ENCODE data around the gene MICB. TPM values are rescaled to one million over a fixed set of nuclear protein-coding genes. Genes with fewer than 3 reads are reported as not detected.
A peak's percentile ranks its signal among the peaks of the same experiment; 100 is the strongest.

The MICB gene
- total and polyA plus RNA-seq, 7 experiments from 2014 or later: 3.4 to 49.5 (median 12.6) TPM

GRCh38 chr6:31543639-31544038 is 45.7 kb downstream of the MICB start:
- POLR2A ChIA-PET: interaction anchor here (0.6 to 53.8 kb wide), 3 partner anchors 13 to 52 kb away, joined by 3 to 3078 read pairs (median 7); partner anchors contain the start of genes AIF1, LST1, LTA and LTB
- Mint-ChIP-seq H3K9me3 (peaks cover 0 to 7% (median 0%) of the 10 kb centered on the region in 11 donors), H3K27ac (peak overlapping the region in 2 of 9 donors; percentile 100), H3K4me3 (peak overlapping the region in 2 of 10 donors; percentile 97 to 99), H3K36me3 (peaks cover 20 to 23% (median 21%) of the 10 kb centered on the region in 5 donors), H3K4me1 (peaks cover 44 to 72% (median 57%) of the 10 kb centered on the region in 7 donors), H3K27me3 (no peaks in the 10 kb centered on the region)
- CTCF ChIA-PET: interaction anchor here (1.1 to 11.6 kb wide), 4 partner anchors 32 to 53 kb away, joined by 3 to 501 read pairs (median 6); partner anchors contain the start of genes NCR3 and TNF
- intact Hi-C loops (cut with micrococcal nuclease): loop anchor here (5.0 to 10.0 kb wide), 2 partner anchors 141 to 161 kb away; partner anchors contain the start of genes ABHD16A (in 1 of the 2), LY6G6F (in 1 of the 2) and MICA (in 1 of the 2)
- Histone ChIP-seq H3K9me3 (ENCODE audit: control insufficient read depth in 2 of 3, low read length in 3 of 3) (no peaks in the 10 kb centered on the region), H3K4me1 (ENCODE audit: control insufficient read depth in 2 of 2, insufficient read depth in 2 of 2, low read length in 2 of 2) (peaks cover 45 to 49% of the 10 kb centered on the region in 2 donors), H3K27ac (ENCODE audit: low read depth, low read length) (peak overlapping the region; percentile 97), H3K36me3 (ENCODE audit: control insufficient read depth in 2 of 3, insufficient read depth in 3 of 3, low read length in 3 of 3) (peaks cover 4 to 18% (median 17%) of the 10 kb centered on the region in 3 experiments), H3K4me3 (ENCODE audit: low read length) (no peak overlapping the region), H3K27me3 (ENCODE audit: control insufficient read depth in 2 of 2, insufficient read depth in 2 of 2, low read length in 2 of 2) (no peaks in the 10 kb centered on the region)
- no peak for ATAC-seq
- DNase-seq: no peak

GRCh38 chr6:31544676-31545075 is 46.7 kb downstream of the MICB start:
- POLR2A ChIA-PET: interaction anchor here (53.8 kb wide), 1 partner anchor 51 kb away, joined by 3078 read pairs; the partner anchor contains the start of genes AIF1, LST1, LTA and LTB
- Mint-ChIP-seq H3K4me1 (peaks cover 34 to 70% (median 53%) of the 10 kb centered on the region in 7 donors), H3K27me3 (no peaks in the 10 kb centered on the region), H3K36me3 (peaks cover 10 to 14% (median 13%) of the 10 kb centered on the region in 5 donors), H3K27ac (peak overlapping the region in 2 of 9 donors; percentile 1 to 4), H3K4me3 (peak overlapping the region in 1 of 10 donors; percentile 39), H3K9me3 (peaks cover 0 to 7% (median 0%) of the 10 kb centered on the region in 11 donors)
- intact Hi-C loops (cut with micrococcal nuclease): loop anchor here (5.0 to 10.0 kb wide), 2 partner anchors 142 to 160 kb away; partner anchors contain the start of genes ABHD16A (in 1 of the 2), LY6G6F (in 1 of the 2) and MICA (in 1 of the 2)
- Histone ChIP-seq H3K27ac (ENCODE audit: low read depth, low read length) (no peak overlapping the region), H3K4me1 (ENCODE audit: control insufficient read depth in 2 of 2, insufficient read depth in 2 of 2, low read length in 2 of 2) (peaks cover 35 to 39% of the 10 kb centered on the region in 2 donors), H3K9me3 (ENCODE audit: control insufficient read depth in 2 of 3, low read length in 3 of 3) (no peaks in the 10 kb centered on the region), H3K4me3 (ENCODE audit: low read length) (no peak overlapping the region), H3K27me3 (ENCODE audit: control insufficient read depth in 2 of 2, insufficient read depth in 2 of 2, low read length in 2 of 2) (no peaks in the 10 kb centered on the region), H3K36me3 (ENCODE audit: control insufficient read depth in 2 of 3, insufficient read depth in 3 of 3, low read length in 3 of 3) (peaks cover 0 to 8% (median 7%) of the 10 kb centered on the region in 3 experiments)
- ATAC-seq (no peak), DNase-seq (no peak)
- CTCF ChIA-PET: interaction anchor here (11.6 to 13.5 kb wide), 2 partner anchors 36 to 52 kb away, joined by 298 to 501 read pairs; partner anchors contain the start of genes LST1, LTB, NCR3 and TNF

- intact Hi-C loops (cut with micrococcal nuclease): loop anchor here in 1 of 2 donors (10.0 kb wide), 1 partner anchor 160 kb away; the partner anchor contains the start of genes ABHD16A and LY6G6F
- no peak overlapping the region for H3K4me3 ChIP-seq (ENCODE audit: low read length)
- ATAC-seq: no peak
- H3K4me1 ChIP-seq (ENCODE audit: control insufficient read depth in 2 of 2, insufficient read depth in 2 of 2, low read length in 2 of 2): peaks cover 29 to 33% of the 10 kb centered on the region in 2 donors
- no peaks in the 10 kb centered on the region for H3K27me3 Mint-ChIP-seq
- H3K27ac ChIP-seq (ENCODE audit: low read depth, low read length): no peak overlapping the region
- H3K4me1 Mint-ChIP-seq: peaks cover 28 to 64% (median 50%) of the 10 kb centered on the region in 7 donors
- no peak for DNase-seq
- no peaks in the 10 kb centered on the region for H3K9me3 ChIP-seq (ENCODE audit: control insufficient read depth in 2 of 3, low read length in 3 of 3)
- H3K9me3 Mint-ChIP-seq: peaks cover 0 to 7% (median 0%) of the 10 kb centered on the region in 11 donors
- CTCF ChIA-PET: interaction anchor here (0.6 to 13.5 kb wide), 3 partner anchors 35 to 136 kb away, joined by 3 to 501 read pairs (median 298); partner anchors contain the start of genes LST1, LTB, LY6G5C and NCR3
- H3K4me3 Mint-ChIP-seq: peak overlapping the region in 3 of 10 donors; percentile 43 to 62 (median 46)
- H3K36me3 Mint-ChIP-seq: peaks cover 3 to 8% (median 7%) of the 10 kb centered on the region in 5 donors
- H3K36me3 ChIP-seq (ENCODE audit: control insufficient read depth in 2 of 3, insufficient read depth in 3 of 3, low read length in 3 of 3): peaks cover 0 to 2% (median 1%) of the 10 kb centered on the region in 3 experiments
- POLR2A ChIA-PET: interaction anchor here (0.8 to 53.8 kb wide), 3 partner anchors 14 to 339 kb away, joined by 3 to 3078 read pairs (median 3); partner anchors contain the start of genes AIF1, LST1, LTA and LTB
- no peaks in the 10 kb centered on the region for H3K27me3 ChIP-seq (ENCODE audit: control insufficient read depth in 2 of 2, insufficient read depth in 2 of 2, low read length in 2 of 2)
- H3K27ac Mint-ChIP-seq: peak overlapping the region in 4 of 9 donors; percentile 1 to 84 (median 38)
Measured at GRCh38 chr6:31545291-31545690, 47.3 kb downstream of the MICB start.

- CTCF ChIA-PET: interaction anchor here (0.5 to 13.5 kb wide), 8 partner anchors 11 to 287 kb away, joined by 3 to 501 read pairs (median 4); partner anchors contain the start of genes LST1, LTB, NCR3 and TNF
- Histone ChIP-seq H3K4me1 (ENCODE audit: control insufficient read depth in 2 of 2, insufficient read depth in 2 of 2, low read length in 2 of 2) (peaks cover 23 to 31% of the 10 kb centered on the region in 2 donors), H3K9me3 (ENCODE audit: control insufficient read depth in 2 of 3, low read length in 3 of 3) (no peaks in the 10 kb centered on the region), H3K27ac (ENCODE audit: low read depth, low read length) (peak within 1 kb of the TSS; percentile 89), H3K4me3 (ENCODE audit: low read length) (peak within 1 kb of the TSS; percentile 68), H3K36me3 (ENCODE audit: control insufficient read depth in 2 of 3, insufficient read depth in 3 of 3, low read length in 3 of 3) (no peaks in the 10 kb centered on the region), H3K27me3 (ENCODE audit: control insufficient read depth in 2 of 2, insufficient read depth in 2 of 2, low read length in 2 of 2) (no peaks in the 10 kb centered on the region)
- H3K36me3 Mint-ChIP-seq: peaks cover 0 to 3% (median 0%) of the 10 kb centered on the region in 5 donors
- peak within 1 kb of the TSS; percentile 81 to 97 (median 91) for H3K4me3 Mint-ChIP-seq
- intact Hi-C loops (cut with micrococcal nuclease): loop anchor here (1.0 to 10.0 kb wide), 8 partner anchors 52 to 412 kb away; partner anchors contain the start of genes ABHD16A (in 1 of the 2), EHMT2 (in 1 of the 2), LY6G6F (in 1 of the 2) and NELFE (in 1 of the 2)
- H3K27ac Mint-ChIP-seq: peak within 1 kb of the TSS; percentile 78 to 98 (median 95)
- peaks cover 22 to 59% (median 47%) of the 10 kb centered on the region in 7 donors for H3K4me1 Mint-ChIP-seq
- no peaks in the 10 kb centered on the region for H3K27me3 Mint-ChIP-seq
- DNase-seq (peak; percentile 68 to 88 (median 80)), ATAC-seq (peak; percentile 73)
- peaks cover 0 to 7% (median 0%) of the 10 kb centered on the region in 11 donors for H3K9me3 Mint-ChIP-seq
- POLR2A ChIA-PET: interaction anchor here (0.9 to 53.8 kb wide), 4 partner anchors 12 to 150 kb away, joined by 3 to 3078 read pairs (median 6); partner anchors contain the start of genes AIF1, LST1, LTA and LTB
Measured at GRCh38 chr6:31546339-31546957, 48.5 kb downstream of the MICB start, which contains the start of gene ATP6V1G2. ATP6V1G2 (minus strand) TSS chr6:31546608; CDS start chr6:31546559, 49 bp downstream.

- H3K27ac Mint-ChIP-seq: peak within 1 kb of the TSS; percentile 78 to 98 (median 95)
- H3K4me1 ChIP-seq (ENCODE audit: control insufficient read depth in 2 of 2, insufficient read depth in 2 of 2, low read length in 2 of 2): peaks cover 22 to 31% of the 10 kb centered on the region in 2 donors
Measured at GRCh38 chr6:31546958-31547726, 49.2 kb downstream of the MICB start, which contains the start of gene NFKBIL1. NFKBIL1 (plus strand) TSS chr6:31547608; CDS start chr6:31547695, 87 bp downstream.

More at GRCh38 chr6:31546958-31547726, 49.2 kb downstream of the MICB start, which contains the start of gene NFKBIL1:
- POLR2A ChIA-PET: interaction anchor here (0.6 to 53.8 kb wide), 8 partner anchors 10 to 1425 kb away, joined by 3 to 3078 read pairs (median 5); partner anchors contain the start of genes AIF1, LSM2, LST1 and LTA
- Mint-ChIP-seq H3K27me3 (no peaks in the 10 kb centered on the region), H3K4me3 (peak within 1 kb of the TSS; percentile 81 to 97 (median 91)), H3K4me1 (peaks cover 22 to 57% (median 48%) of the 10 kb centered on the region in 7 donors), H3K9me3 (peaks cover 0 to 1% (median 0%) of the 10 kb centered on the region in 11 donors), H3K36me3 (peaks cover 0 to 3% (median 0%) of the 10 kb centered on the region in 5 donors)
- peak within 1 kb of the TSS; percentile 68 for H3K4me3 ChIP-seq (ENCODE audit: low read length)
- CTCF ChIA-PET: interaction anchor here (0.7 to 13.5 kb wide), 5 partner anchors 13 to 286 kb away, joined by 3 to 501 read pairs (median 4); partner anchors contain the start of genes LST1, LTB, NCR3 and TNF
- ATAC-seq: peak; percentile 91
- intact Hi-C loops (cut with micrococcal nuclease): loop anchor here (1.0 to 10.0 kb wide), 16 partner anchors 25 to 412 kb away; partner anchors contain the start of genes BAG6 (in 2 of the 2), PRRC2A (in 2 of the 2), ABHD16A (in 1 of the 2) and EHMT2 (in 1 of the 2)
- peak within 1 kb of the TSS; percentile 89 for H3K27ac ChIP-seq (ENCODE audit: low read depth, low read length)
- no peaks in the 10 kb centered on the region for H3K27me3 ChIP-seq (ENCODE audit: control insufficient read depth in 2 of 2, insufficient read depth in 2 of 2, low read length in 2 of 2)
- H3K9me3 ChIP-seq (ENCODE audit: control insufficient read depth in 2 of 3, low read length in 3 of 3): no peaks in the 10 kb centered on the region
- peak; percentile 53 to 90 (median 84) for DNase-seq
- no peaks in the 10 kb centered on the region for H3K36me3 ChIP-seq (ENCODE audit: control insufficient read depth in 2 of 3, insufficient read depth in 3 of 3, low read length in 3 of 3)
